Left ventricle myocardium inferior (tissue), 1 donor: ENCODE results near the gene GOLGA6L7. TPM values are rescaled to one million over a fixed set of nuclear protein-coding genes. Genes with fewer than 3 reads are reported as not detected.

Experiments used
- DNase-seq: peaks from one replicate; pipeline ENCODE4 v3.0.0-alpha.2; 2020
- H3K27ac ChIP-seq: fragments of 200-600 bp; replicated peaks from 2 replicates; pipeline ENCODE4 v1.8.0; 2021
- H3K27me3 ChIP-seq: fragments of 200-600 bp; 2 replicates; pipeline ENCODE4 v1.8.0; 2021; ENCODE audit warnings: low read depth
- H3K36me3 ChIP-seq: fragments of 200-600 bp; 2 replicates; pipeline ENCODE4 v1.8.0; 2021
- H3K4me1 ChIP-seq: fragments of 200-600 bp; 2 replicates; pipeline ENCODE4 v1.8.0; 2021
- H3K4me3 ChIP-seq: fragments of 200-600 bp; 2 replicates; pipeline ENCODE4 v1.8.0; 2021; ENCODE audit warnings: mild to moderate bottlenecking, moderate library complexity
- H3K9me3 ChIP-seq: fragments of 200-600 bp; replicated peaks from 2 replicates; pipeline ENCODE4 v1.8.0; 2021
- CTCF ChIP-seq: fragments of 200-600 bp; IDR thresholded peaks from 2 replicates; pipeline ENCODE4 v1.8.0; 2021; ENCODE audit warnings: antibody characterized with exemption, mild to moderate bottlenecking, borderline replicate concordance
- intact Hi-C: fragments of 100-400 bp; cut with micrococcal nuclease; formaldehyde crosslinking; loops from one replicate; pipeline ENCODE4 v1.11.0; 2022
- total RNA-seq: library from RNA; stranded (reverse); fragmentation: NEBNext Ultra II Directional; extraction: Animal tissue kit (Norgen Biotek cat#: 25700); gene quantifications from one replicate; pipeline ENCODE4 v1.2.1, GENCODE V29; 2021
- donor health status: DM: no; HTN: yes; CAD: no; lungs with severe emphysema.

Gene GOLGA6L7
- total RNA-seq, 1 donor from 2014 or later = not detected

- no peaks in the 10 kb centered on the region for H3K9me3 ChIP-seq
- peaks cover 15% of the 10 kb centered on the region for H3K4me1 ChIP-seq
- TF ChIP-seq CTCF = no peak
- no peak for DNase-seq
- intact Hi-C loops = no loop called here
- H3K36me3 ChIP-seq = no peaks in the 10 kb centered on the region
- peaks cover 50% of the 10 kb centered on the region for H3K27me3 ChIP-seq
- peak within 1 kb of the TSS; percentile 65 for H3K4me3 ChIP-seq
- H3K27ac ChIP-seq = no peak within 1 kb of the TSS
Observed at GRCh38 chr15:28885630-28886430, 37.4 kb upstream of the GOLGA6L7 start, which contains the start of gene APBA2. Gene APBA2 (plus strand): TSS chr15:28885974. CDS start chr15:29053885, 167,911 bp downstream.

GRCh38 chr15:28885128-28885629 lies 36.7 kb upstream of the GOLGA6L7 start:
- Histone ChIP-seq H3K4me3 (peak overlapping the region; percentile 65), H3K27me3 (peaks cover 50% of the 10 kb centered on the region), H3K9me3 (no peaks in the 10 kb centered on the region), H3K27ac (no peak overlapping the region), H3K36me3 (no peaks in the 10 kb centered on the region), H3K4me1 (peaks cover 15% of the 10 kb centered on the region)
- no peak for TF ChIP-seq CTCF
- intact Hi-C loops = no loop called here
- no peak for DNase-seq

GRCh38 chr15:28884151-28884940 lies 35.9 kb upstream of the GOLGA6L7 start:
- peaks cover 53% of the 10 kb centered on the region for H3K27me3 ChIP-seq
- no peak for TF ChIP-seq CTCF
- no peaks in the 10 kb centered on the region for H3K9me3 ChIP-seq
- peaks cover 15% of the 10 kb centered on the region for H3K4me1 ChIP-seq
- intact Hi-C loops = no loop called here
- no peak for DNase-seq
- H3K27ac ChIP-seq = no peak overlapping the region
- no peak overlapping the region for H3K4me3 ChIP-seq
- no peaks in the 10 kb centered on the region for H3K36me3 ChIP-seq

- intact Hi-C loops = no loop called here
- Histone ChIP-seq H3K4me1 (peaks cover 14% of the 10 kb centered on the region), H3K27me3 (peaks cover 49% of the 10 kb centered on the region), H3K27ac (no peak overlapping the region), H3K36me3 (no peaks in the 10 kb centered on the region), H3K4me3 (no peak overlapping the region), H3K9me3 (no peaks in the 10 kb centered on the region)
- no peak for DNase-seq
- no peak for TF ChIP-seq CTCF
Observed at GRCh38 chr15:28881600-28881999, 33.2 kb upstream of the GOLGA6L7 start.

- Histone ChIP-seq H3K27me3 (peaks cover 49% of the 10 kb centered on the region), H3K36me3 (no peaks in the 10 kb centered on the region), H3K27ac (no peak overlapping the region), H3K9me3 (no peaks in the 10 kb centered on the region), H3K4me3 (no peak overlapping the region), H3K4me1 (peaks cover 9% of the 10 kb centered on the region)
- TF ChIP-seq CTCF = peak; percentile 12
- no peak for DNase-seq
- intact Hi-C loops = no loop called here
Observed at GRCh38 chr15:28881170-28881569, 32.7 kb upstream of the GOLGA6L7 start.
